OCI-LY7 (cell line): ENCODE measurements around the gene LRP1B. TPM values are rescaled to one million over a fixed set of nuclear protein-coding genes. Genes with fewer than 3 reads are reported as not detected.

Experiments used
- BruUV-seq: library from RNA; stranded (reverse); fragments of 400-500 nt; replicated peaks from 2 replicates; lab custom pipeline; 2021; lab: Mats Ljungman, UMichigan
- CTCF ChIA-PET: fragments of 300-600 bp; sonication (Branson Sonifier 250); formaldehyde crosslinking; loops from one replicate; lab custom pipeline; 2022; ENCODE audit warnings: antibody characterized with exemption; ENCODE audit not compliant: unreplicated experiment; lab: Charles Lee
- POLR2A ChIA-PET: fragments of 300-600 bp; sonication (Branson Sonifier 250); formaldehyde crosslinking; loops from one replicate; lab custom pipeline; 2022; ENCODE audit warnings: antibody characterized with exemption; lab: Charles Lee
- DNase-seq: peaks from one replicate; pipeline ENCODE4 v3.0.0-alpha.2; 2015; ENCODE audit warnings: low spot score
- H2AFZ ChIP-seq: fragments of 200-600 bp; sonication (generic), shearing (Covaris generic); 2 replicates; pipeline ENCODE4 v1.6.1; 2014; ENCODE audit warnings: mild to moderate bottlenecking, antibody characterized with exemption, low read length, moderate library complexity
- H3K27ac ChIP-seq: fragments of 200-600 bp; sonication (generic); 2 replicates; pipeline ENCODE4 v1.5.1; 2014; ENCODE audit warnings: mixed run types, low read depth, mild to moderate bottlenecking, moderate library complexity, low read length, inconsistent platforms; ENCODE audit not compliant: poor library complexity, severe bottlenecking
- H3K36me3 ChIP-seq: fragments of 200-600 bp; sonication (generic); 2 replicates; pipeline ENCODE4 v1.6.1; 2014; ENCODE audit warnings: mild to moderate bottlenecking, antibody characterized with exemption, low read length, moderate library complexity, mixed read lengths; ENCODE audit not compliant: insufficient read depth
- H3K4me1 ChIP-seq: fragments of 200-600 bp; sonication (generic); 2 replicates; pipeline ENCODE4 v1.5.1; 2014; ENCODE audit warnings: mild to moderate bottlenecking, low read length; ENCODE audit not compliant: insufficient read depth, poor library complexity, severe bottlenecking
- H3K4me2 ChIP-seq: fragments of 200-600 bp; sonication (generic); 2 replicates; pipeline ENCODE4 v1.6.1; 2014; ENCODE audit warnings: mild to moderate bottlenecking, low read length
- H3K4me3 ChIP-seq: fragments of 200-600 bp; sonication (generic); 2 replicates; pipeline ENCODE4 v1.5.1; 2014; ENCODE audit warnings: mild to moderate bottlenecking, low read depth, low read length; ENCODE audit not compliant: poor library complexity, severe bottlenecking
- H3K79me2 ChIP-seq: fragments of 200-600 bp; sonication (generic); 2 replicates; pipeline ENCODE4 v1.6.1; 2016; ENCODE audit warnings: low read depth, mild to moderate bottlenecking, low read length, moderate library complexity, mixed read lengths; ENCODE audit not compliant: insufficient read depth
- H3K9me2 ChIP-seq: fragments of 200-600 bp; sonication (generic); 2 replicates; pipeline ENCODE4 v1.6.1; 2016; ENCODE audit warnings: mild to moderate bottlenecking, low read length, mixed read lengths; ENCODE audit not compliant: insufficient read depth
- H3K9me3 ChIP-seq: fragments of 200-600 bp; sonication (generic); 2 replicates; pipeline ENCODE4 v1.6.1; 2014; ENCODE audit warnings: mild to moderate bottlenecking, mixed run types, low read length, mixed read lengths
- H4K20me1 ChIP-seq: fragments of 200-600 bp; sonication (generic); 2 replicates; pipeline ENCODE4 v1.6.1; 2014; ENCODE audit warnings: mild to moderate bottlenecking, antibody characterized with exemption, low read length, moderate library complexity, mixed read lengths; ENCODE audit not compliant: insufficient read depth
- EZH2phosphoT487 ChIP-seq: fragments of 200-600 bp; sonication (generic); IDR thresholded peaks from 2 replicates; pipeline ENCODE4 v1.6.1; 2018; ENCODE audit warnings: low read depth, borderline replicate concordance, mild to moderate bottlenecking, mixed run types, antibody characterized with exemption, low read length, moderate library complexity, mixed read lengths
- intact Hi-C: fragments of 100-400 bp; cut with micrococcal nuclease; formaldehyde crosslinking; loops from one replicate; pipeline ENCODE4 v1.10.0; 2022; ENCODE audit not compliant: unreplicated experiment
- total RNA-seq, 2 experiments: library from RNA; depleted of rRNA in 1 of 2; stranded (reverse); fragments of >200 nt in 1 of 2; shearing (Covaris generic) in 1 of 2; gene quantifications; 2 replicates each; pipeline ENCODE4 v1.2.3, GENCODE V29; 2014 to 2022
- TF ChIP-seq, protein P1 (sequence below): fragments of 200-600 bp; sonication (generic); conservative IDR thresholded peaks from 2 replicates; pipeline ENCODE4 v1.5.1; 2014; ENCODE audit warnings: mild to moderate bottlenecking, antibody characterized with exemption, low read length, moderate library complexity, mixed read lengths

The LRP1B gene
- total RNA-seq, 2 experiments from 2014 or later = not detected

DNA sequence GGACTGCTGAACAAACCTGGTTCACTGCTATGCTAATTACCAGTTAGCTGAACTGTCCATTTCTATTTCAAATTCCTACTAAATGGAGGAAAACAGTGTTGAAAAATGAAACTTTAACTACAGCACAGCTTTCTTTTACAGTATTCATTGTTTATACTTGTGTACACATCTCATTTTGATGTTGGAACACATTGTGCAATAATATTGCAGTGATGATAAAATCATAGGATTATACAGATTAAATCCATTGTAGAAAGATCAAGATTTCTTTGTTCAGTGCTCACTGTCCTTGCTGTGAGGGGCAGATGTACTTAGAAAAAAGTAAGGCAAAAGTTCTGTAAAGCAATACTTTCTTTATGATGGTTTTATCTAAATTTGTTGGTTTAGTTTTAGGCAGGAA is 1055.1 kb downstream of the LRP1B start:
- Histone ChIP-seq H2AFZ (no peak overlapping the region), H3K27ac (no peak overlapping the region), H3K36me3 (no peaks in the 10 kb centered on the region), H3K4me1 (no peaks in the 10 kb centered on the region), H3K4me3 (no peak overlapping the region), H3K79me2 (no peaks in the 10 kb centered on the region), H3K9me3 (no peaks in the 10 kb centered on the region), H4K20me1 (no peaks in the 10 kb centered on the region), H3K4me2 (no peak overlapping the region), H3K9me2 (no peaks in the 10 kb centered on the region)
- no peak for DNase-seq
- intact Hi-C loops = no loop called here
- ChIA-PET POLR2A (no interaction called here), CTCF (no interaction called here)
- BruUV-seq = no TSS peak
- TF ChIP-seq, protein P1, sequence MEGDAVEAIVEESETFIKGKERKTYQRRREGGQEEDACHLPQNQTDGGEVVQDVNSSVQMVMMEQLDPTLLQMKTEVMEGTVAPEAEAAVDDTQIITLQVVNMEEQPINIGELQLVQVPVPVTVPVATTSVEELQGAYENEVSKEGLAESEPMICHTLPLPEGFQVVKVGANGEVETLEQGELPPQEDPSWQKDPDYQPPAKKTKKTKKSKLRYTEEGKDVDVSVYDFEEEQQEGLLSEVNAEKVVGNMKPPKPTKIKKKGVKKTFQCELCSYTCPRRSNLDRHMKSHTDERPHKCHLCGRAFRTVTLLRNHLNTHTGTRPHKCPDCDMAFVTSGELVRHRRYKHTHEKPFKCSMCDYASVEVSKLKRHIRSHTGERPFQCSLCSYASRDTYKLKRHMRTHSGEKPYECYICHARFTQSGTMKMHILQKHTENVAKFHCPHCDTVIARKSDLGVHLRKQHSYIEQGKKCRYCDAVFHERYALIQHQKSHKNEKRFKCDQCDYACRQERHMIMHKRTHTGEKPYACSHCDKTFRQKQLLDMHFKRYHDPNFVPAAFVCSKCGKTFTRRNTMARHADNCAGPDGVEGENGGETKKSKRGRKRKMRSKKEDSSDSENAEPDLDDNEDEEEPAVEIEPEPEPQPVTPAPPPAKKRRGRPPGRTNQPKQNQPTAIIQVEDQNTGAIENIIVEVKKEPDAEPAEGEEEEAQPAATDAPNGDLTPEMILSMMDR = no peak
- no peak for TF ChIP-seq EZH2phosphoT487

DNA sequence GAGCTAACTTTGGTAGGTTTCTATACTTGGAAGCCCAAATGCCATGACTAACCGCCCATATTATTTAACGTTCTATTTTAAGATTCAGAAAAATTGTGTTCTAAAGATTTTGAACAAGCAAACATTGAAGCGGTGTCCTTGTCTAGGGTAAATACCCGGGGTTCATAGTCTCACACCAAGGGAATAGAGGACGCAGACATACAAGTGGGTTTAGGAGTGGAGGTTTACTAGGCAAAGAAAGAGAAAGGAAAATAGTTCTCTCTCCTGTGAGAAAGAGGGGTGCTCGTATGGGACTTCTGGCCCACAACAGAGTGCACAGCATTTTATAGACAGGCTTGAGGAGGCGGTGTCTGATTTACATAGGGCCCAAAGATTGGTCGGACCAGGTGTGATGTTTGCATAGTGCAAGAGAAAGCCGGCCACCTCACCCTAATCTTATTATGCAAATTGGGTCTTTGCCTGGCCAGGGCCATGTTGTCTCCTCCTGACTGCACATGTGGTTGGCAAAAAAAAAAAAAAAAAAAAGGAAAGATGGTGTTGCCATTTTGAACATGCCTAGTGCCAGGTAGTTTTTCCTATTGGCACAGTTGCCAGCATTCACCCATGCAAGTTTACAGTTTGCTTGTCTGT is 1062.6 kb downstream of the LRP1B start:
- Histone ChIP-seq H3K9me3 (no peaks in the 10 kb centered on the region), H3K4me1 (no peaks in the 10 kb centered on the region), H3K4me2 (no peak overlapping the region), H4K20me1 (no peaks in the 10 kb centered on the region), H3K4me3 (no peak overlapping the region), H2AFZ (no peak overlapping the region), H3K27ac (no peak overlapping the region), H3K79me2 (no peaks in the 10 kb centered on the region), H3K36me3 (no peaks in the 10 kb centered on the region), H3K9me2 (no peaks in the 10 kb centered on the region)
- intact Hi-C loops = no loop called here
- TF ChIP-seq, protein P1 = no peak
- no peak for TF ChIP-seq EZH2phosphoT487
- CTCF ChIA-PET = no interaction called here
- BruUV-seq = no TSS peak
- POLR2A ChIA-PET = no interaction called here
- no peak for DNase-seq

DNA sequence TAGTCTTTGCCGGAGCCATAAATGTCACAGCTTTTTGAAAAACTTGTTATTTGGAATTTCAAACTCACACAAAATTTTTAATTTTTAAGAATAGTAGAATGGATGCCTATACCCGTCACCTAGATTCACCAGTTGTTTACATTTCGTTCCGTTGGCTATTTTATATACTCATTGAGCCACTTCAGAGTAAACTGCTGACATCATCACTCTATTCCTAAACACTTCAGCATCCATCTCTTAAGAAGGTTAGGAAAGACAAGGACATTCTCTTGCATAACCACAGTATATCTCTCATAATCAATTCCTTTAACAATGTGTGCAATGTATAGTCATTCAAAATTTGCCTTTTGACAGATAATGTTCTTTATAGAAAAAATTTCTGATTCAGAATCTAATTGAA is 1065.8 kb downstream of the LRP1B start:
- no TSS peak for BruUV-seq
- POLR2A ChIA-PET = no interaction called here
- TF ChIP-seq, protein P1 = no peak
- no peak for TF ChIP-seq EZH2phosphoT487
- H3K36me3 ChIP-seq = no peaks in the 10 kb centered on the region
- no peaks in the 10 kb centered on the region for H3K79me2 ChIP-seq
- no peak overlapping the region for H2AFZ ChIP-seq
- no peak overlapping the region for H3K27ac ChIP-seq
- H3K9me3 ChIP-seq = no peaks in the 10 kb centered on the region
- intact Hi-C loops = no loop called here
- no peaks in the 10 kb centered on the region for H3K4me1 ChIP-seq
- H3K4me2 ChIP-seq = no peak overlapping the region
- no peak for DNase-seq
- no peak overlapping the region for H3K4me3 ChIP-seq
- H3K9me2 ChIP-seq = no peaks in the 10 kb centered on the region
- H4K20me1 ChIP-seq = no peaks in the 10 kb centered on the region
- CTCF ChIA-PET = no interaction called here
